Measurements from ENCODE around the gene HOXA3.

- TF ChIP-seq CTCF (IDR thresholded peaks at IDR 0.05) (no peak), POLR2A (IDR thresholded peaks at IDR 0.05) (no peak)
These were observed 51.0 kb downstream of the HOXA3 start for GRCh38 chr7:27101171-27101956.

All from esophagus squamous epithelium (tissue), 4 donors.